ENCODE data around the gene CASK.

The CASK gene

DNA sequence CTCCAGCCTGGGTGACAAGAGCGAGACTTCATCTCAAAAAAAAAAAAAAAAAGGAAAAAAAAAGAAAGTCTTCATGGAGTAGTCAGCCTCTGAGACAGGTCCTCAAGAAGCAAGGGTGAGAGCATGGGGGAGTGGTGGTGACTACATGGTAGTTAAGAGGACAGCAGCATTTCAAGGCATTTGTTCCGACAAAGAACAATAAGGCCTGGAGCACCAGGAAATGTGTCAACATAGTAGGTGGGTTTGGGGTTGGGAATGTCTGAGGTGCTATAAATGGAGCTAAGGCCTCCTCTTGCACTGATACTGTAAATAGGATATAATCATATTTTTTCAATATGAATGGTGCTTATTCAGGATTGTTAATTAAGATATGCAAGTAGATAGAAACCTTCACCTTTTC lies 165.0 kb downstream of the CASK start:
- no peak overlapping the region for H3K4me3 ChIP-seq (ENCODE audit: insufficient read depth in 1 of 2, low read depth in 1 of 2, low read length in 2 of 2)
- no peak for DNase-seq
- no peak overlapping the region for H2BK120ac ChIP-seq (ENCODE audit: low read depth, low read length)
- H2BK5ac ChIP-seq (ENCODE audit: low read depth, low read length, poor library complexity, severe bottlenecking), result no peak overlapping the region
- WGBS, result 100% methylated on average over 1 of the region's 2 CpGs
- no peak overlapping the region for H3K18ac ChIP-seq (ENCODE audit: low read depth in 1 of 2, low read length in 2 of 2)
- H3K14ac ChIP-seq (ENCODE audit: low read length in 2 of 2), result no peak overlapping the region
- no peak overlapping the region for H2BK15ac ChIP-seq (ENCODE audit: low read depth, poor library complexity, severe bottlenecking)
- H3K27ac ChIP-seq (ENCODE audit: low read length, poor library complexity, severe bottlenecking), result no peak overlapping the region
- H3K9me3 ChIP-seq (ENCODE audit: control insufficient read depth, low read length), result no peaks in the 10 kb centered on the region
- H3K36me3 ChIP-seq (ENCODE audit: control insufficient read depth in 1 of 2, insufficient read depth in 2 of 2, low read depth in 1 of 2, low read length in 2 of 2), result no peaks in the 10 kb centered on the region
- H3K9ac ChIP-seq (ENCODE audit: low read length), result no peak overlapping the region
- H2BK12ac ChIP-seq (ENCODE audit: low read length in 2 of 2), result no peak overlapping the region
- peaks cover 2% of the 10 kb centered on the region for H3K79me1 ChIP-seq (replicated peaks; ENCODE audit: low read length, poor library complexity, severe bottlenecking)
- no peak overlapping the region for H3K4me2 ChIP-seq (ENCODE audit: low read length, poor library complexity, severe bottlenecking)
- H3K4ac ChIP-seq (ENCODE audit: low read depth in 1 of 2, low read length in 2 of 2), result no peak overlapping the region
- no peak overlapping the region for H4K91ac ChIP-seq (ENCODE audit: low read length)
- H2AFZ ChIP-seq (ENCODE audit: low read depth, low read length), result no peak overlapping the region
- no peak overlapping the region for H4K8ac ChIP-seq (ENCODE audit: low read length)
- H3K23ac ChIP-seq (ENCODE audit: low read length in 2 of 2), result no peak overlapping the region
- H3K27me3 ChIP-seq (ENCODE audit: control insufficient read depth in 1 of 2, insufficient read depth in 1 of 2, low read length in 2 of 2), result peaks cover 0 to 18% of the 10 kb centered on the region in 2 experiments
- H3K4me1 ChIP-seq (ENCODE audit: control insufficient read depth, insufficient read depth, low read depth, low read length), result peaks cover 1% of the 10 kb centered on the region
- H2AK5ac ChIP-seq (ENCODE audit: low read length, severe bottlenecking), result no peak overlapping the region

DNA sequence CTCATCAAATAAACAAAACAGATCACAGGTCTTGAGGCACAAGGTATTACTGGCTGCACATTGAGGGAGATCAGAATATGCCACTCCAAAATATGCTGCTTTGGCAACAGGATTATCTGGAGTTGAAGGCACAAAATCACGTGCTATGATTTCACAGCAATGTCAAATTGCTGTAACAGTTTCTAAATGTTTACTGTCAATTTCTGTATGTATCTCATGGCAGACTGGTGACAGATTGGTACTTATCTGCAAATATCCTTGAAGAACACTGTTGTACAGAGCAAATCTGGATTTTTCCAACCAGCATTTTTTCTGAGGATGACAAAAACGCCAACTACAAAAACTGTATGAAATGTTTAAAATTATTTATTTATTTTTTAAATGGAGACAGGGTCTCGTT lies 172.6 kb downstream of the CASK start:
- no peak overlapping the region for H3K23ac ChIP-seq (ENCODE audit: low read length in 2 of 2)
- no peak overlapping the region for H2BK12ac ChIP-seq (ENCODE audit: low read length in 2 of 2)
- H4K91ac ChIP-seq (ENCODE audit: low read length), result no peak overlapping the region
- no peaks in the 10 kb centered on the region for H3K27me3 ChIP-seq (ENCODE audit: control insufficient read depth in 1 of 2, insufficient read depth in 1 of 2, low read length in 2 of 2)
- no peak overlapping the region for H3K4ac ChIP-seq (ENCODE audit: low read depth in 1 of 2, low read length in 2 of 2)
- no peak overlapping the region for H2BK5ac ChIP-seq (ENCODE audit: low read depth, low read length, poor library complexity, severe bottlenecking)
- DNase-seq, result no peak
- H3K4me3 ChIP-seq (ENCODE audit: insufficient read depth in 1 of 2, low read depth in 1 of 2, low read length in 2 of 2), result no peak overlapping the region
- H3K14ac ChIP-seq (ENCODE audit: low read length in 2 of 2), result no peak overlapping the region
- WGBS, result 92% methylated on average over 1 of the region's 3 CpGs
- no peak overlapping the region for H3K4me2 ChIP-seq (ENCODE audit: low read length, poor library complexity, severe bottlenecking)
- H3K4me1 ChIP-seq (ENCODE audit: control insufficient read depth, insufficient read depth, low read depth, low read length), result no peaks in the 10 kb centered on the region
- no peak overlapping the region for H3K9ac ChIP-seq (ENCODE audit: low read length)
- no peak overlapping the region for H2BK15ac ChIP-seq (ENCODE audit: low read depth, poor library complexity, severe bottlenecking)
- no peak overlapping the region for H2AFZ ChIP-seq (ENCODE audit: low read depth, low read length)
- peaks cover 5% of the 10 kb centered on the region for H3K79me1 ChIP-seq (replicated peaks; ENCODE audit: low read length, poor library complexity, severe bottlenecking)
- H2AK5ac ChIP-seq (ENCODE audit: low read length, severe bottlenecking), result no peak overlapping the region
- H3K18ac ChIP-seq (ENCODE audit: low read depth in 1 of 2, low read length in 2 of 2), result no peak overlapping the region
- H3K36me3 ChIP-seq (ENCODE audit: control insufficient read depth in 1 of 2, insufficient read depth in 2 of 2, low read depth in 1 of 2, low read length in 2 of 2), result no peaks in the 10 kb centered on the region
- H2BK120ac ChIP-seq (ENCODE audit: low read depth, low read length), result no peak overlapping the region
- H3K9me3 ChIP-seq (ENCODE audit: control insufficient read depth, low read length), result no peaks in the 10 kb centered on the region
- H3K27ac ChIP-seq (ENCODE audit: low read length, poor library complexity, severe bottlenecking), result no peak overlapping the region
- no peak overlapping the region for H4K8ac ChIP-seq (ENCODE audit: low read length)

DNA sequence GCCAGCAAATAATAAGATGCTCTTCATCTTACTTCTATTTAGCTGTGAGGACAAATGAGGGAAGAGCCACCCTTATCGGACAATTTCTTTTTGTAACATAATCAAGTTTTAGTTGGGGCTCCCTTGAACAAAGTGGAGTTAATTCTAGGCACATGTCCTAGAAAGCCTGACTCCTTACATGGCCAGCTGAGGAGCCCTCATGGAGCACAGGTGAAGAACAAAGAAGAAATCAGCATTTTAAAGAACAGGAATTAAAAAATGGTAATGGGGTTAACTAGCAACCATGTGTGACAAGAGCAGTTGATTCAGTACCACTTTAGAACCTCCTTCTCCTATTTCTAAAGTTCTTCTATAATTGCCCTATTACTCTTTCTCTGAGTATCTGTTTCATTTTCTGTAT lies 183.5 kb downstream of the CASK start:
- Histone ChIP-seq H3K4me2 (ENCODE audit: low read length, poor library complexity, severe bottlenecking) (no peak overlapping the region), H3K27me3 (ENCODE audit: control insufficient read depth in 1 of 2, insufficient read depth in 1 of 2, low read length in 2 of 2) (peaks cover 0 to 5% of the 10 kb centered on the region in 2 experiments), H2AFZ (ENCODE audit: low read depth, low read length) (no peak overlapping the region), H2BK5ac (ENCODE audit: low read depth, low read length, poor library complexity, severe bottlenecking) (no peak overlapping the region), H3K18ac (ENCODE audit: low read depth in 1 of 2, low read length in 2 of 2) (no peak overlapping the region), H3K23ac (ENCODE audit: low read length in 2 of 2) (no peak overlapping the region), H3K14ac (ENCODE audit: low read length in 2 of 2) (no peak overlapping the region), H2BK120ac (ENCODE audit: low read depth, low read length) (no peak overlapping the region), H3K9me3 (ENCODE audit: control insufficient read depth, low read length) (no peaks in the 10 kb centered on the region), H3K4me3 (ENCODE audit: insufficient read depth in 1 of 2, low read depth in 1 of 2, low read length in 2 of 2) (no peak overlapping the region), H3K4ac (ENCODE audit: low read depth in 1 of 2, low read length in 2 of 2) (no peak overlapping the region), H2BK15ac (ENCODE audit: low read depth, poor library complexity, severe bottlenecking) (no peak overlapping the region), H3K4me1 (ENCODE audit: control insufficient read depth, insufficient read depth, low read depth, low read length) (no peaks in the 10 kb centered on the region), H3K79me1 (replicated peaks; ENCODE audit: low read length, poor library complexity, severe bottlenecking) (peaks cover 3% of the 10 kb centered on the region), H2BK12ac (ENCODE audit: low read length in 2 of 2) (no peak overlapping the region), H4K8ac (ENCODE audit: low read length) (no peak overlapping the region), H3K9ac (ENCODE audit: low read length) (no peak overlapping the region), H3K36me3 (ENCODE audit: control insufficient read depth in 1 of 2, insufficient read depth in 2 of 2, low read depth in 1 of 2, low read length in 2 of 2) (peaks cover 0 to 3% of the 10 kb centered on the region in 2 experiments), H3K27ac (ENCODE audit: low read length, poor library complexity, severe bottlenecking) (no peak overlapping the region), H4K91ac (ENCODE audit: low read length) (no peak overlapping the region), H2AK5ac (ENCODE audit: low read length, severe bottlenecking) (no peak overlapping the region)
- no peak for DNase-seq
- WGBS, result 100% methylated on average over 1 of the region's 1 CpG

DNA sequence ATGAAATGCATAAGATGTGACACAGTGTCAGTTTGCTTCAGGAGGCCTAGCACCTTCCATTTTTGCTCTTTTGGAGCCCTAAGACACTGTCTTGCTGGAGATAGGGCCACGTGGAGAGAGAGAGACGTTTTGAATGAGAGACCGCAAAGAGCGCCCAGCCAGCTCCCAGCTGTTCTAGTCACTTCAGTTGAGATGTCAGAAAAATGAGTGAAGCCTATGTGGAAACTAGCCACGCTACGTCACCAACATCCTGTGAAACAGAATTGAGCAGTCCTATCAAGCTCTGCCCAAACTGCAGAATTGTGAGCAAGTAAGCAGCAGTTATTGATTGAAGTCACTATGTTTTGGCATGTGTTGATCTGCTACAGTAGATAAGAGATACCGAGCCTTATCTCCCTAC lies 186.3 kb downstream of the CASK start:
- Histone ChIP-seq H2BK12ac (ENCODE audit: low read length in 2 of 2) (no peak overlapping the region), H2BK15ac (ENCODE audit: low read depth, poor library complexity, severe bottlenecking) (no peak overlapping the region), H3K27ac (ENCODE audit: low read length, poor library complexity, severe bottlenecking) (no peak overlapping the region), H4K91ac (ENCODE audit: low read length) (no peak overlapping the region), H3K18ac (ENCODE audit: low read depth in 1 of 2, low read length in 2 of 2) (no peak overlapping the region), H3K79me1 (replicated peaks; ENCODE audit: low read length, poor library complexity, severe bottlenecking) (peaks cover 3% of the 10 kb centered on the region), H3K4ac (ENCODE audit: low read depth in 1 of 2, low read length in 2 of 2) (no peak overlapping the region), H2AFZ (ENCODE audit: low read depth, low read length) (no peak overlapping the region), H3K27me3 (ENCODE audit: control insufficient read depth in 1 of 2, insufficient read depth in 1 of 2, low read length in 2 of 2) (peaks cover 0 to 1% of the 10 kb centered on the region in 2 experiments), H3K9ac (ENCODE audit: low read length) (no peak overlapping the region), H2AK5ac (ENCODE audit: low read length, severe bottlenecking) (no peak overlapping the region), H3K4me3 (ENCODE audit: insufficient read depth in 1 of 2, low read depth in 1 of 2, low read length in 2 of 2) (no peak overlapping the region), H3K36me3 (ENCODE audit: control insufficient read depth in 1 of 2, insufficient read depth in 2 of 2, low read depth in 1 of 2, low read length in 2 of 2) (no peaks in the 10 kb centered on the region), H3K23ac (ENCODE audit: low read length in 2 of 2) (no peak overlapping the region), H2BK5ac (ENCODE audit: low read depth, low read length, poor library complexity, severe bottlenecking) (no peak overlapping the region), H2BK120ac (ENCODE audit: low read depth, low read length) (no peak overlapping the region), H3K4me2 (ENCODE audit: low read length, poor library complexity, severe bottlenecking) (no peak overlapping the region), H3K14ac (ENCODE audit: low read length in 2 of 2) (no peak overlapping the region), H4K8ac (ENCODE audit: low read length) (no peak overlapping the region), H3K4me1 (ENCODE audit: control insufficient read depth, insufficient read depth, low read depth, low read length) (no peaks in the 10 kb centered on the region), H3K9me3 (ENCODE audit: control insufficient read depth, low read length) (no peaks in the 10 kb centered on the region)
- no peak for DNase-seq
- 96% methylated on average over 4 of the region's 7 CpGs for whole genome bisulfite sequencing

All from mesenchymal stem cell (in vitro differentiated cells and primary cell).